HepG2 (cell line): ENCODE results near the gene CDK9. TPM values are rescaled to one million over a fixed set of nuclear protein-coding genes. Genes with fewer than 3 reads are reported as not detected.

Experiments used
- CHD4 ChIP-seq: fragments of 200-600 bp; sonication (generic); IDR thresholded peaks from 2 replicates; pipeline ENCODE4 v1.7.0; 2017; ENCODE audit warnings: mild to moderate bottlenecking, low read length, borderline replicate concordance
- MEIS2 ChIP-seq: sonication (generic); formaldehyde crosslinking; IDR thresholded peaks from 2 replicates; pipeline ENCODE4 v1.9.0; 2021; ENCODE audit warnings: mild to moderate bottlenecking, missing genetic modification reagents
- MNT ChIP-seq: fragments of 450-650 bp; IDR thresholded peaks from 2 replicates; pipeline ENCODE4 v1.6.1; 2016
- MXI1 ChIP-seq: IDR thresholded peaks from 3 replicates; pipeline ENCODE4 v1.6.1; 2012; ENCODE audit warnings: low read depth, low read length, inconsistent platforms, borderline replicate concordance
- NFKB2 ChIP-seq: sonication (generic); formaldehyde crosslinking; IDR thresholded peaks from 2 replicates; pipeline ENCODE4 v1.4.0; 2020; ENCODE audit warnings: missing genetic modification reagents, borderline replicate concordance
- NFYB ChIP-seq: sonication (generic); formaldehyde crosslinking; IDR thresholded peaks from 2 replicates; pipeline ENCODE4 v1.4.0; 2020; ENCODE audit warnings: missing genetic modification reagents
- NONO ChIP-seq, 2 experiments: fragments of 450-650 bp in 1 of 2; sonication (generic) in 1 of 2; formaldehyde crosslinking in 1 of 2; IDR thresholded peaks in 1 of 2; conservative IDR thresholded peaks in 1 of 2; 2 replicates each; pipeline versions ENCODE4 v1.6.1 to v1.8.0; 2017 to 2022; ENCODE audit warnings: mild to moderate bottlenecking in 1 of 2, missing genetic modification reagents in 1 of 2, moderate library complexity in 1 of 2
- RBFOX2 ChIP-seq: fragments of 200-400 bp; formaldehyde crosslinking; IDR thresholded peaks from 2 replicates; pipeline ENCODE4 v1.6.1; 2017; ENCODE audit warnings: low read depth, mild to moderate bottlenecking, low read length
- RXRB ChIP-seq: IDR thresholded peaks from 2 replicates; pipeline ENCODE4 v1.6.1; 2016; ENCODE audit warnings: borderline replicate concordance, missing genetic modification reagents, missing compliant biosample characterization
- SKI ChIP-seq: fragments of 450-650 bp; IDR thresholded peaks from one replicate; pipeline ENCODE4 v1.6.1; 2018; ENCODE audit warnings: mild to moderate bottlenecking; ENCODE audit not compliant: partially characterized antibody
- STAG1 ChIP-seq: sonication (generic); formaldehyde crosslinking; IDR thresholded peaks from 2 replicates; pipeline ENCODE4 v1.4.0; 2020; ENCODE audit warnings: missing genetic modification reagents
- YEATS4 ChIP-seq: sonication (generic); formaldehyde crosslinking; IDR thresholded peaks from 2 replicates; pipeline ENCODE4 v1.4.0; 2020; ENCODE audit warnings: missing genetic modification reagents, borderline replicate concordance
- ZNF562 ChIP-seq: sonication (generic); formaldehyde crosslinking; IDR thresholded peaks from 2 replicates; pipeline ENCODE4 v1.8.0; 2022; ENCODE audit warnings: missing genetic modification reagents, borderline replicate concordance
- polyA plus RNA-seq, 8 experiments: library from polyadenylated mRNA; depleted of rRNA in 3 of 8; stranded (reverse) in 7 of 8; unstranded in 1 of 8; fragments of >200 nt; fragmentation: Illumina TruSeq in 4 of 8; extraction: Trizol in 4 of 8; gene quantifications; 2 replicates each; pipeline versions ENCODE4 v1.2.1 to v1.2.3, GENCODE V29; 2011 to 2016; ENCODE audit warnings: low read depth in 4 of 8, missing spikeins in 1 of 8, mixed read lengths in 1 of 8; ENCODE audit not compliant: insufficient read depth in 1 of 8
- total RNA-seq, 5 experiments: library from RNA; depleted of rRNA; stranded (reverse); fragments of >200 nt; fragmentation: Illumina TruSeq; extraction: Trizol; gene quantifications; 2 replicates each; pipeline ENCODE4 v1.2.3, GENCODE V29; 2016; ENCODE audit warnings: low read depth in 1 of 5
- TF ChIP-seq, protein P1 (sequence below): sonication (generic); formaldehyde crosslinking; IDR thresholded peaks from 2 replicates; pipeline ENCODE4 v1.9.0; 2021; ENCODE audit warnings: mild to moderate bottlenecking, missing genetic modification reagents
- TF ChIP-seq, protein P2 (sequence below): IDR thresholded peaks from 2 replicates; pipeline ENCODE4 v1.4.0; 2020; ENCODE audit warnings: mild to moderate bottlenecking, missing genetic modification reagents
- TF ChIP-seq, protein P3 (sequence below): IDR thresholded peaks from 2 replicates; pipeline ENCODE4 v1.6.1; 2018; ENCODE audit warnings: missing genetic modification reagents, mild to moderate bottlenecking, missing compliant biosample characterization

The CDK9 gene
- total and polyA plus RNA-seq, 2 of the 13 experiments (the other 11 are each of a cell fraction or from before 2014, with no cell fraction given) = 16.8 to 21.5 TPM

DNA sequence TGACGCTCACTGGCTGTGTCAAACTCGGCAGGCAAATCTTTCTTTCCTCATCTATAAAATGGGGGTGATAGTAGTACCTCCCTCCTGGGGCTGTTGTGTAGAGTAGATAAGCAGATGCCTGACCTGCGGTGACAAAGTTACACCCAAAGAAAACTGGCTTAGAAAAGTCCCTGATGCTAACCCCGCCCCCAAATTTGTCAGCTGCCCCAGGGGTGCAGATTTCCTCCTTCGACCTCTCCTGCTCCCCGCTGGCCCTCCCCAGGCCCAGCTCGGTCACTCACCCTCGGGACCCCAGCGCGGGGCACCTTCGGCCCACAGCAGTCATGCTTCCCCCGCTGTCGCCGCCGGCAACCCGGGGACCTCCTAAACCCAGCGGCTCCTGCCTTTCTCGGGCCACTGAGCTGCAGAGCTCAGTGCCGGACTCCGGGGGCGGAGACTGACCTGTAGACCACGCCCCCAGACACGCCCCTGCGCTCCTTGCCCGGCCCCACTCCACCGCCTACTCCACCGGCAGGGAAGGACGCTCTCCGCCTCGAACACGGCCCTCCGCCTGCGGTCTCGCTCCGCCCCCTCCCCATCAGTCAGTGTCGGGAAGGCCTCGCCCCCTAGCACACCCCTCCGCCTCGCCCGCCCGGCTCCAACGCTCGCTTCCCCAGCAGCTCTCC is 14.8 kb upstream of the CDK9 start (continued):
- TF ChIP-seq RBFOX2 (no peak), STAG1 (CRISPR knock-in tag) (no peak), RXRB (CRISPR knock-in tag) (peak; percentile 11; the same call in 1 of the 2 replicates), SKI (peak; percentile 22), CHD4 (no peak), NFYB (0 out of 2 replicates have a peak, but pooled peaks have one; percentile 11), ZNF562 (CRISPR knock-in tag) (no peak), MNT (peak; percentile 36), MXI1 (peak; percentile 66; the same call in 1 of the 3 replicates), YEATS4 (no peak), NFKB2 (CRISPR knock-in tag) (peak; percentile 44; the same call in 1 of the 2 replicates), NONO (IDR thresholded peaks at IDR 0.05) (no peak), NONO (CRISPR knock-in tag; conservative IDR thresholded peaks at IDR 0.05) (no peak), MEIS2 (CRISPR knock-in tag) (peak; percentile 93)
- TF ChIP-seq, protein P1, sequence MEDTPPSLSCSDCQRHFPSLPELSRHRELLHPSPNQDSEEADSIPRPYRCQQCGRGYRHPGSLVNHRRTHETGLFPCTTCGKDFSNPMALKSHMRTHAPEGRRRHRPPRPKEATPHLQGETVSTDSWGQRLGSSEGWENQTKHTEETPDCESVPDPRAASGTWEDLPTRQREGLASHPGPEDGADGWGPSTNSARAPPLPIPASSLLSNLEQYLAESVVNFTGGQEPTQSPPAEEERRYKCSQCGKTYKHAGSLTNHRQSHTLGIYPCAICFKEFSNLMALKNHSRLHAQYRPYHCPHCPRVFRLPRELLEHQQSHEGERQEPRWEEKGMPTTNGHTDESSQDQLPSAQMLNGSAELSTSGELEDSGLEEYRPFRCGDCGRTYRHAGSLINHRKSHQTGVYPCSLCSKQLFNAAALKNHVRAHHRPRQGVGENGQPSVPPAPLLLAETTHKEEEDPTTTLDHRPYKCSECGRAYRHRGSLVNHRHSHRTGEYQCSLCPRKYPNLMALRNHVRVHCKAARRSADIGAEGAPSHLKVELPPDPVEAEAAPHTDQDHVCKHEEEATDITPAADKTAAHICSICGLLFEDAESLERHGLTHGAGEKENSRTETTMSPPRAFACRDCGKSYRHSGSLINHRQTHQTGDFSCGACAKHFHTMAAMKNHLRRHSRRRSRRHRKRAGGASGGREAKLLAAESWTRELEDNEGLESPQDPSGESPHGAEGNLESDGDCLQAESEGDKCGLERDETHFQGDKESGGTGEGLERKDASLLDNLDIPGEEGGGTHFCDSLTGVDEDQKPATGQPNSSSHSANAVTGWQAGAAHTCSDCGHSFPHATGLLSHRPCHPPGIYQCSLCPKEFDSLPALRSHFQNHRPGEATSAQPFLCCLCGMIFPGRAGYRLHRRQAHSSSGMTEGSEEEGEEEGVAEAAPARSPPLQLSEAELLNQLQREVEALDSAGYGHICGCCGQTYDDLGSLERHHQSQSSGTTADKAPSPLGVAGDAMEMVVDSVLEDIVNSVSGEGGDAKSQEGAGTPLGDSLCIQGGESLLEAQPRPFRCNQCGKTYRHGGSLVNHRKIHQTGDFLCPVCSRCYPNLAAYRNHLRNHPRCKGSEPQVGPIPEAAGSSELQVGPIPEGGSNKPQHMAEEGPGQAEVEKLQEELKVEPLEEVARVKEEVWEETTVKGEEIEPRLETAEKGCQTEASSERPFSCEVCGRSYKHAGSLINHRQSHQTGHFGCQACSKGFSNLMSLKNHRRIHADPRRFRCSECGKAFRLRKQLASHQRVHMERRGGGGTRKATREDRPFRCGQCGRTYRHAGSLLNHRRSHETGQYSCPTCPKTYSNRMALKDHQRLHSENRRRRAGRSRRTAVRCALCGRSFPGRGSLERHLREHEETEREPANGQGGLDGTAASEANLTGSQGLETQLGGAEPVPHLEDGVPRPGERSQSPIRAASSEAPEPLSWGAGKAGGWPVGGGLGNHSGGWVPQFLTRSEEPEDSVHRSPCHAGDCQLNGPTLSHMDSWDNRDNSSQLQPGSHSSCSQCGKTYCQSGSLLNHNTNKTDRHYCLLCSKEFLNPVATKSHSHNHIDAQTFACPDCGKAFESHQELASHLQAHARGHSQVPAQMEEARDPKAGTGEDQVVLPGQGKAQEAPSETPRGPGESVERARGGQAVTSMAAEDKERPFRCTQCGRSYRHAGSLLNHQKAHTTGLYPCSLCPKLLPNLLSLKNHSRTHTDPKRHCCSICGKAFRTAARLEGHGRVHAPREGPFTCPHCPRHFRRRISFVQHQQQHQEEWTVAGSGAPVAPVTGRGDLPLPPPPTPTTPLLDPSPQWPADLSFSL (CRISPR knock-in tag) = no peak
- TF ChIP-seq, protein P2, sequence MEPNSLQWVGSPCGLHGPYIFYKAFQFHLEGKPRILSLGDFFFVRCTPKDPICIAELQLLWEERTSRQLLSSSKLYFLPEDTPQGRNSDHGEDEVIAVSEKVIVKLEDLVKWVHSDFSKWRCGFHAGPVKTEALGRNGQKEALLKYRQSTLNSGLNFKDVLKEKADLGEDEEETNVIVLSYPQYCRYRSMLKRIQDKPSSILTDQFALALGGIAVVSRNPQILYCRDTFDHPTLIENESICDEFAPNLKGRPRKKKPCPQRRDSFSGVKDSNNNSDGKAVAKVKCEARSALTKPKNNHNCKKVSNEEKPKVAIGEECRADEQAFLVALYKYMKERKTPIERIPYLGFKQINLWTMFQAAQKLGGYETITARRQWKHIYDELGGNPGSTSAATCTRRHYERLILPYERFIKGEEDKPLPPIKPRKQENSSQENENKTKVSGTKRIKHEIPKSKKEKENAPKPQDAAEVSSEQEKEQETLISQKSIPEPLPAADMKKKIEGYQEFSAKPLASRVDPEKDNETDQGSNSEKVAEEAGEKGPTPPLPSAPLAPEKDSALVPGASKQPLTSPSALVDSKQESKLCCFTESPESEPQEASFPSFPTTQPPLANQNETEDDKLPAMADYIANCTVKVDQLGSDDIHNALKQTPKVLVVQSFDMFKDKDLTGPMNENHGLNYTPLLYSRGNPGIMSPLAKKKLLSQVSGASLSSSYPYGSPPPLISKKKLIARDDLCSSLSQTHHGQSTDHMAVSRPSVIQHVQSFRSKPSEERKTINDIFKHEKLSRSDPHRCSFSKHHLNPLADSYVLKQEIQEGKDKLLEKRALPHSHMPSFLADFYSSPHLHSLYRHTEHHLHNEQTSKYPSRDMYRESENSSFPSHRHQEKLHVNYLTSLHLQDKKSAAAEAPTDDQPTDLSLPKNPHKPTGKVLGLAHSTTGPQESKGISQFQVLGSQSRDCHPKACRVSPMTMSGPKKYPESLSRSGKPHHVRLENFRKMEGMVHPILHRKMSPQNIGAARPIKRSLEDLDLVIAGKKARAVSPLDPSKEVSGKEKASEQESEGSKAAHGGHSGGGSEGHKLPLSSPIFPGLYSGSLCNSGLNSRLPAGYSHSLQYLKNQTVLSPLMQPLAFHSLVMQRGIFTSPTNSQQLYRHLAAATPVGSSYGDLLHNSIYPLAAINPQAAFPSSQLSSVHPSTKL = peak; percentile 55; the same call in 1 of the 2 replicates
- TF ChIP-seq, protein P3, sequence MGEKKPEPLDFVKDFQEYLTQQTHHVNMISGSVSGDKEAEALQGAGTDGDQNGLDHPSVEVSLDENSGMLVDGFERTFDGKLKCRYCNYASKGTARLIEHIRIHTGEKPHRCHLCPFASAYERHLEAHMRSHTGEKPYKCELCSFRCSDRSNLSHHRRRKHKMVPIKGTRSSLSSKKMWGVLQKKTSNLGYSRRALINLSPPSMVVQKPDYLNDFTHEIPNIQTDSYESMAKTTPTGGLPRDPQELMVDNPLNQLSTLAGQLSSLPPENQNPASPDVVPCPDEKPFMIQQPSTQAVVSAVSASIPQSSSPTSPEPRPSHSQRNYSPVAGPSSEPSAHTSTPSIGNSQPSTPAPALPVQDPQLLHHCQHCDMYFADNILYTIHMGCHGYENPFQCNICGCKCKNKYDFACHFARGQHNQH (CRISPR knock-in tag) = 0 out of 2 replicates have a peak, but pooled peaks have one; percentile 46
